HAP-1 (cell line): Measurements from ENCODE around the gene TBC1D16.

Experiments
- DNase-seq, 2 experiments: peaks; one replicate each; pipeline ENCODE4 v3.0.0-alpha.2; 2016 to 2020; ENCODE audit warnings: low spot score in 2 of 2
- H3K27me3 ChIP-seq: fragments of 250-450 bp; sonication (Bioruptor Pico); 2 replicates; pipeline ENCODE4 v1.5.1; 2020; ENCODE audit warnings: low read depth, mild to moderate bottlenecking, moderate library complexity
- H3K36me3 ChIP-seq: fragments of 250-450 bp; sonication (Bioruptor Pico); replicated peaks from 2 replicates; pipeline ENCODE4 v1.5.1; 2020; ENCODE audit warnings: mild to moderate bottlenecking
- H3K4me1 ChIP-seq: fragments of 250-450 bp; sonication (Bioruptor Pico); 2 replicates; pipeline ENCODE4 v1.5.1; 2020; ENCODE audit warnings: mild to moderate bottlenecking
- H3K4me3 ChIP-seq: fragments of 250-450 bp; sonication (Bioruptor Pico); 2 replicates; pipeline ENCODE4 v1.5.1; 2020; ENCODE audit warnings: mild to moderate bottlenecking, moderate library complexity
- H3K9me3 ChIP-seq: fragments of 250-450 bp; sonication (Bioruptor Pico); 2 replicates; pipeline ENCODE4 v1.5.1; 2020; ENCODE audit warnings: mild to moderate bottlenecking, moderate library complexity
- in situ Hi-C: fragments of 300-500 bp; cut with MboI; formaldehyde crosslinking; loops from 3 replicates; pipeline ENCODE4 v1.14.3; 2020; ENCODE audit warnings: low sequenced_read_pairs, inconsistent platforms, mixed read lengths

Gene TBC1D16

DNA sequence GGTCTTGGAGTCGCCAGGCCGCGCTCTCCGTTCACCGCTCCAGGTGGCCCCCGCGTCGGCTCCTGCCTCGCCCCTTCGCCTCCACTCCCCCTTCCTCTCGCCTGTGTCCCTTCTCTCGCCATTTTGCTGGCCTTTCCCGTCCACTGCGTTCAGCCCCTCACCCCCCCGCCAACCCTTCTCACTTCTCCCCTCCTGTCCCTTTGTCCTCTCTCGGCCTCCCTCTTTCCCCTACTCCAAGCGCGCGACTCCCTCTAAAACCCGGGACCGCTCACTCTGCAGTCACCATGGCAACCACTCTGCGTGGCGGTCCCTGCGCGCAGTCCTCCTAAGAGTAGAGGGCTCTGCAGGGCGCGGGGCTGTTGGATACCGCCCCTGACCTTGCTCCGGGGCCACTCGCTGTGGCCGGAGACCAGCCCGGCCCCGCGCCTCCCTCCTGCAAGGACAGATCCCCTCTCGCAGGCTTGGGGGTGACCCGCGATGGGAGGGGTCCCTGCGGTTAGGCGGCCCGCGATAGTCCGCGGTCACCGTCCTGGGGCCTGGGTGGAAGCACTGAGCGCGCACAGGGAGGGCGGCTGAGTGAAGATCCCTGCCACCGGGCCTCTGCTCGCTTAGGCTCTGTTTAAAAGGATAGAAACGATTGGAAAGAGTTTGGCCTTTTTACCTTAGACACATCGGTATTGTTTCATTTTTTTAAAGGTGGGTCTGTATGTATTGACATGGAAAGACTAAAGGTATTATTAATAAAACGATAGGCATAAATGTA is 1.2 kb upstream of the TBC1D16 start:
- Histone ChIP-seq H3K4me3 (peak overlapping the region; percentile 72), H3K27me3 (no peaks in the 10 kb centered on the region), H3K9me3 (no peaks in the 10 kb centered on the region), H3K4me1 (peaks cover 6% of the 10 kb centered on the region), H3K36me3 (no peaks in the 10 kb centered on the region; the same call in 1 of the 2 replicates)
- in situ Hi-C loops, result no loop called here
- DNase-seq, result peak; percentile 48 to 84

- no peaks in the 10 kb centered on the region; the same call in 1 of the 2 replicates for H3K36me3 ChIP-seq
- H3K27me3 ChIP-seq, result no peaks in the 10 kb centered on the region
- peaks cover 6% of the 10 kb centered on the region for H3K4me1 ChIP-seq
- peak; percentile 66 to 91 for DNase-seq
- in situ Hi-C loops, result no loop called here
- H3K9me3 ChIP-seq, result no peaks in the 10 kb centered on the region
- peak within 1 kb of the TSS; percentile 72 for H3K4me3 ChIP-seq
These were observed 454 bp upstream of the TBC1D16 start, which contains the start of gene CCDC40 for GRCh38 chr17:80035937-80036714. Gene CCDC40, plus strand, starts transcription at chr17:80036642. Its CDS starts 21 bp downstream, at chr17:80036663.

DNA sequence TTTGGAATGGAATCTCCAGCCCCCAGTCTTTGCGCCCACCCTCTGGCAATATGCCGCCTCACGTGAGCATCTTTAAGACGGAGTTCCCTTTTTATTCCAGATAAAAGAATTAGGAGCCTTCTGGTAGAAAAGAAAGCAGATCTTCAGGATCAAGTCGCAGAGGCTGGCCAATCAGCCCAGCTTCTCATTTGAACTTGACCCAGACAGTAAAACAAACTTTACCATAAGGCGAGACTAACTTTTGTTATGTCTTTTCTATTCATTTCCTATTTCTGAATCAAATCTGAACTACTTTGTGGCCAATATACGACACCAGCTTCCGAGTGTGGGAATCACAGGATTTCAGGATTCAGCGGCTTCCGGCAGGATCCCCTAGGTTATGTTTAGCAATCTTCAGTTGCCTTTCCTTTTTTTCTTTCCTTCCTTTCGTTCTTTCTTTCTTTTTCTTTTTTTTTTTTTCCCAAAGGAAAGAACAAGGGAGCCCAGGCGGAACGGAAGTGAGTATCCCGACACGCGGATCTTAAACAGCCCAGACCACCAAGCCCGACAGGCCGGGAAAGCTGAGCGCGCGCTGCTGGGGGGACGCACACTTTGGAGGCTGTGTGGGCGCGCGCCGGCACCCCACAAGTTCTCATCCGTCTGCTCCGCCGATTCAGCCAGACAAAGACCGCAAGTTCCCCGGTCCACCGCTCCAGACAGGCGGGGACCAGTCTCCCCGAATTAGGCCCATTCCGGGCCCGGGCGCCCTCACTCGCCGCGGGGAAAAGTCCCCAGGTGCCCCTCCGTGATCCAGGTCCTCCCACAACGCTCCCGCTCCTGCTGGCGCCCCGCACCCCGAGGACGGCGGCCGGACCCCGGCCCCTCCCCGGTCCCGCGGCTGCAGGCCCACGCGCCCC is 633 bp downstream of the TBC1D16 start:
- peak; percentile 31 to 40 for DNase-seq
- Histone ChIP-seq H3K27me3 (no peaks in the 10 kb centered on the region), H3K9me3 (no peaks in the 10 kb centered on the region), H3K4me3 (peak overlapping the region; percentile 72), H3K36me3 (no peaks in the 10 kb centered on the region; the same call in 1 of the 2 replicates), H3K4me1 (peaks cover 6% of the 10 kb centered on the region)
- in situ Hi-C loops, result no loop called here

DNA sequence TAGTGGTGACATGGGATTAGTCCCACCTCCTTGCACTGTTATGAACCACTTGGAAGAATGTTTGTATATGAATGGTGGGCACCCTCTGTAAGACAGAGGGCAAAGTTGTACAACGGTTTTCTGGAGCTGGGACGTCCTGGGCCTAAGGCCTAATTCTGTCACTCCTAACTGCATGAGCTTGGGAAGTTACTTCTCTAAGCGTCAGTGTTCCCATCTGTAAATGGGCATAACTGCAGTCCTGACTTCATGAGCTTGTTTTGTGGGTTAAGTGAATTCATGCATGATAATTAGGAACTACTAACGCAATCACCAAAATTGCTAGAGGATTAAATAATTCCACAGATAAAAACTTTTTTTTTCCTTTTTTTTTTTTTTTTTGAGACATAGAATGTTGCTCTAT is 1.8 kb downstream of the TBC1D16 start:
- Histone ChIP-seq H3K9me3 (no peaks in the 10 kb centered on the region), H3K4me1 (peaks cover 6% of the 10 kb centered on the region), H3K4me3 (no peak overlapping the region), H3K36me3 (no peaks in the 10 kb centered on the region; the same call in 1 of the 2 replicates), H3K27me3 (no peaks in the 10 kb centered on the region)
- in situ Hi-C loops, result no loop called here
- no peak for DNase-seq

GRCh38 chr17:80032614-80033171 is 3.0 kb downstream of the TBC1D16 start:
- no peaks in the 10 kb centered on the region for H3K27me3 ChIP-seq
- H3K36me3 ChIP-seq, result no peaks in the 10 kb centered on the region; the same call in 1 of the 2 replicates
- H3K4me1 ChIP-seq, result peaks cover 6% of the 10 kb centered on the region
- H3K4me3 ChIP-seq, result no peak overlapping the region
- in situ Hi-C loops, result no loop called here
- no peak for DNase-seq
- no peaks in the 10 kb centered on the region for H3K9me3 ChIP-seq

GRCh38 chr17:80031691-80032430 is 3.8 kb downstream of the TBC1D16 start:
- H3K36me3 ChIP-seq, result no peaks in the 10 kb centered on the region; the same call in 1 of the 2 replicates
- no peaks in the 10 kb centered on the region for H3K27me3 ChIP-seq
- in situ Hi-C loops, result no loop called here
- DNase-seq, result no peak
- H3K4me3 ChIP-seq, result no peak overlapping the region
- peaks cover 6% of the 10 kb centered on the region for H3K4me1 ChIP-seq
- no peaks in the 10 kb centered on the region for H3K9me3 ChIP-seq

GRCh38 chr17:80030730-80031410 is 4.8 kb downstream of the TBC1D16 start:
- in situ Hi-C loops, result no loop called here
- Histone ChIP-seq H3K4me1 (peaks cover 6% of the 10 kb centered on the region), H3K4me3 (no peak overlapping the region), H3K9me3 (no peaks in the 10 kb centered on the region), H3K27me3 (no peaks in the 10 kb centered on the region), H3K36me3 (no peaks in the 10 kb centered on the region; the same call in 1 of the 2 replicates)
- no peak for DNase-seq

- H3K4me3 ChIP-seq, result no peak overlapping the region
- H3K36me3 ChIP-seq, result no peaks in the 10 kb centered on the region; the same call in 1 of the 2 replicates
- no peak for DNase-seq
- H3K27me3 ChIP-seq, result no peaks in the 10 kb centered on the region
- in situ Hi-C loops, result no loop called here
- peaks cover 2% of the 10 kb centered on the region for H3K4me1 ChIP-seq
- H3K9me3 ChIP-seq, result no peaks in the 10 kb centered on the region
These were observed 6.3 kb downstream of the TBC1D16 start for GRCh38 chr17:80029258-80029974.

DNA sequence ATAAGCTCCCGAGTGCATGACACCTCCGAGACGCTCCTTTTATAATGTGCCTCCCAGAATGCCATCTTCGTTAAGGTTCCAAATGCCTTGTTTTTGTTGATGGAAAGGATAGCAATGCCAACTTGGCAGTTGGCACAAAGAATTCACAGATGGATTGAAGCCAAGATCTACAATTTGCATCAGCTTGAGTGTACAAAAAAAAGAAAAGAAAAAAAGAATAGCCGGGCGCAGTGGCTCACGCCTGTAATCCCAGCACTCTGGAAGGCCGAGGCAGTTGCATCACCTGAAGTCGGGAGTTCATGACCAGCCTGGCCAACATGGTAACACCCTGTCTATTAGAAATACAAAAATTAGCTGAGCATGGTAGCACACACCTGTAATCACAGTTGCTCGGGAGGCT is 7.6 kb downstream of the TBC1D16 start:
- Histone ChIP-seq H3K9me3 (no peaks in the 10 kb centered on the region), H3K4me3 (no peak overlapping the region), H3K4me1 (no peaks in the 10 kb centered on the region), H3K36me3 (no peaks in the 10 kb centered on the region; the same call in 1 of the 2 replicates), H3K27me3 (no peaks in the 10 kb centered on the region)
- DNase-seq, result no peak
- in situ Hi-C loops, result no loop called here

- H3K4me3 ChIP-seq, result no peak overlapping the region
- H3K9me3 ChIP-seq, result no peaks in the 10 kb centered on the region
- H3K27me3 ChIP-seq, result no peaks in the 10 kb centered on the region
- no peaks in the 10 kb centered on the region for H3K4me1 ChIP-seq
- in situ Hi-C loops, result no loop called here
- no peaks in the 10 kb centered on the region; the same call in 1 of the 2 replicates for H3K36me3 ChIP-seq
- no peak for DNase-seq
These were observed 8.6 kb downstream of the TBC1D16 start for GRCh38 chr17:80027043-80027435.

- no peak overlapping the region for H3K4me3 ChIP-seq
- H3K9me3 ChIP-seq, result no peaks in the 10 kb centered on the region
- no peaks in the 10 kb centered on the region for H3K4me1 ChIP-seq
- in situ Hi-C loops, result no loop called here
- DNase-seq, result no peak
- no peaks in the 10 kb centered on the region for H3K36me3 ChIP-seq
- H3K27me3 ChIP-seq, result no peaks in the 10 kb centered on the region
These were observed 9.2 kb downstream of the TBC1D16 start for GRCh38 chr17:80026359-80027042.
